ENCODE measurements around the gene STOM.

DNA sequence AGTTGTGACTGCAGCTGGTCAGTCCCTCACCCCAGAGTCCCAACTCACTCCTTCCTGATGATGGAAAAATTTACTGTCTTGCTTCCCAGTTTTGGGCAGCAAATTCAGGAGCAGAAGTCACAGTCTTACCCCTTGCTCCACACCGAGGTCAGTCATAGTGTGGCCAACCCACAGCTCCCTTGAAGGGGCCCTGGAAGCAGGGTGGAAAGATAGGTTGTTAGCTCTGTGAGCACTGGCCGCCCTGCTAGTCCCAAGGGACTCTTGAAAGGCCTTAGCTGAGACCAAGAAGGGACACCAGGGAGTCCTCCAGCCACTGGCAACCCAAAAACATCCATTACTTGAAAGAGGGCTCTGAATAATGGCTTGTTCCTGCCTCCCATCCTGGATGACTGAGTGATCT is 62.1 kb downstream of the STOM start:
- TF ChIP-seq, protein P1, sequence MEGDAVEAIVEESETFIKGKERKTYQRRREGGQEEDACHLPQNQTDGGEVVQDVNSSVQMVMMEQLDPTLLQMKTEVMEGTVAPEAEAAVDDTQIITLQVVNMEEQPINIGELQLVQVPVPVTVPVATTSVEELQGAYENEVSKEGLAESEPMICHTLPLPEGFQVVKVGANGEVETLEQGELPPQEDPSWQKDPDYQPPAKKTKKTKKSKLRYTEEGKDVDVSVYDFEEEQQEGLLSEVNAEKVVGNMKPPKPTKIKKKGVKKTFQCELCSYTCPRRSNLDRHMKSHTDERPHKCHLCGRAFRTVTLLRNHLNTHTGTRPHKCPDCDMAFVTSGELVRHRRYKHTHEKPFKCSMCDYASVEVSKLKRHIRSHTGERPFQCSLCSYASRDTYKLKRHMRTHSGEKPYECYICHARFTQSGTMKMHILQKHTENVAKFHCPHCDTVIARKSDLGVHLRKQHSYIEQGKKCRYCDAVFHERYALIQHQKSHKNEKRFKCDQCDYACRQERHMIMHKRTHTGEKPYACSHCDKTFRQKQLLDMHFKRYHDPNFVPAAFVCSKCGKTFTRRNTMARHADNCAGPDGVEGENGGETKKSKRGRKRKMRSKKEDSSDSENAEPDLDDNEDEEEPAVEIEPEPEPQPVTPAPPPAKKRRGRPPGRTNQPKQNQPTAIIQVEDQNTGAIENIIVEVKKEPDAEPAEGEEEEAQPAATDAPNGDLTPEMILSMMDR (IDR thresholded peaks at IDR 0.05 in 2 of 3, conservative IDR thresholded peaks at IDR 0.05 in 1 of 3; ENCODE audit: borderline replicate concordance in 1 of 3, insufficient read depth in 1 of 3, low read depth in 2 of 3, low read length in 2 of 3): no peak
- TF ChIP-seq ELF1 (IDR thresholded peaks at IDR 0.05; ENCODE audit: borderline replicate concordance, low read depth): no peak
- TF ChIP-seq SIN3A (IDR thresholded peaks at IDR 0.05; ENCODE audit: low read depth): no peak
- TF ChIP-seq YY1 (IDR thresholded peaks at IDR 0.05; ENCODE audit: extremely low read depth, insufficient replicate concordance, low read depth, low read length): no peak
- TF ChIP-seq POLR2A (IDR thresholded peaks at IDR 0.05; ENCODE audit: borderline replicate concordance, extremely low read depth, insufficient read depth, insufficient read length): no peak
- TF ChIP-seq EZH2 (IDR thresholded peaks at IDR 0.05): no peak
- TF ChIP-seq POLR2AphosphoS5 (IDR thresholded peaks at IDR 0.05; ENCODE audit: low read depth, low read length): no peak
- no peak for TF ChIP-seq TCF7L2 (IDR thresholded peaks at IDR 0.05; ENCODE audit: borderline replicate concordance, extremely low read depth, insufficient read depth, insufficient read length)
- TF ChIP-seq, protein P2, sequence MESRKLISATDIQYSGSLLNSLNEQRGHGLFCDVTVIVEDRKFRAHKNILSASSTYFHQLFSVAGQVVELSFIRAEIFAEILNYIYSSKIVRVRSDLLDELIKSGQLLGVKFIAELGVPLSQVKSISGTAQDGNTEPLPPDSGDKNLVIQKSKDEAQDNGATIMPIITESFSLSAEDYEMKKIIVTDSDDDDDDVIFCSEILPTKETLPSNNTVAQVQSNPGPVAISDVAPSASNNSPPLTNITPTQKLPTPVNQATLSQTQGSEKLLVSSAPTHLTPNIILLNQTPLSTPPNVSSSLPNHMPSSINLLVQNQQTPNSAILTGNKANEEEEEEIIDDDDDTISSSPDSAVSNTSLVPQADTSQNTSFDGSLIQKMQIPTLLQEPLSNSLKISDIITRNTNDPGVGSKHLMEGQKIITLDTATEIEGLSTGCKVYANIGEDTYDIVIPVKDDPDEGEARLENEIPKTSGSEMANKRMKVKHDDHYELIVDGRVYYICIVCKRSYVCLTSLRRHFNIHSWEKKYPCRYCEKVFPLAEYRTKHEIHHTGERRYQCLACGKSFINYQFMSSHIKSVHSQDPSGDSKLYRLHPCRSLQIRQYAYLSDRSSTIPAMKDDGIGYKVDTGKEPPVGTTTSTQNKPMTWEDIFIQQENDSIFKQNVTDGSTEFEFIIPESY (IDR thresholded peaks at IDR 0.05; ENCODE audit: extremely low read depth, insufficient replicate concordance, low read length): no peak
- TF ChIP-seq, protein P3, sequence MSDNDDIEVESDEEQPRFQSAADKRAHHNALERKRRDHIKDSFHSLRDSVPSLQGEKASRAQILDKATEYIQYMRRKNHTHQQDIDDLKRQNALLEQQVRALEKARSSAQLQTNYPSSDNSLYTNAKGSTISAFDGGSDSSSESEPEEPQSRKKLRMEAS (IDR thresholded peaks at IDR 0.05): no peak
- TF ChIP-seq EGR1 (IDR thresholded peaks at IDR 0.05; ENCODE audit: low read depth): no peak
- TF ChIP-seq, protein P4, sequence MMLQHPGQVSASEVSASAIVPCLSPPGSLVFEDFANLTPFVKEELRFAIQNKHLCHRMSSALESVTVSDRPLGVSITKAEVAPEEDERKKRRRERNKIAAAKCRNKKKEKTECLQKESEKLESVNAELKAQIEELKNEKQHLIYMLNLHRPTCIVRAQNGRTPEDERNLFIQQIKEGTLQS (IDR thresholded peaks at IDR 0.05): no peak
- no peak for TF ChIP-seq ZNF274 (IDR thresholded peaks at IDR 0.05; ENCODE audit: low read depth, low read length)

Data from HCT116 (cell line).